ENCODE measurements around the gene TBC1D9.

DNA sequence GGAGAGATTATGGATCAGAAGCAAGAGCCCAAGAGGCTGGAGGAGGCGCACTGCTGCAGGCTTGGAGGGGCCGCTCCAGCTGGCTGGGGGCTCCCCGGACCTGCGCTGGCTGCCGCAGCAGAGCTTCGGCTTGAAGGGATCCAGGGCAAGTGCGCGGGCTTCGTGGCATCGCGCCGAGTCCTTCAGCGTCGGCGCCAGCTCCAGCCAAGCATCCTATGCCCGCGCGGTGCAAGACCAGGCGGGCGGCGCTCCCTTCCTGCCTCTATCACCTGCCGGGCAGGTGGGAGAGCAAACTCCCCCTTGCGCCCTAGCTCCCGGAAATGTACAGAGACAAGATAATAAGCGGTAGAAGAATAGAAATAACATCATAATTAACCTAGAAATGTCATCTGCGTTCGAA, 176.9 kb downstream of the TBC1D9 start:
- TF ChIP-seq CTCF (IDR thresholded peaks at IDR 0.05 in 2 of 3, conservative IDR thresholded peaks at IDR 0.05 in 1 of 3; ENCODE audit: borderline replicate concordance in 1 of 3, insufficient read depth in 1 of 3, low read depth in 2 of 3, low read length in 2 of 3): no peak
- no peak for TF ChIP-seq FOSL1 (IDR thresholded peaks at IDR 0.05; ENCODE audit: low read depth)
- TF ChIP-seq, protein P1, sequence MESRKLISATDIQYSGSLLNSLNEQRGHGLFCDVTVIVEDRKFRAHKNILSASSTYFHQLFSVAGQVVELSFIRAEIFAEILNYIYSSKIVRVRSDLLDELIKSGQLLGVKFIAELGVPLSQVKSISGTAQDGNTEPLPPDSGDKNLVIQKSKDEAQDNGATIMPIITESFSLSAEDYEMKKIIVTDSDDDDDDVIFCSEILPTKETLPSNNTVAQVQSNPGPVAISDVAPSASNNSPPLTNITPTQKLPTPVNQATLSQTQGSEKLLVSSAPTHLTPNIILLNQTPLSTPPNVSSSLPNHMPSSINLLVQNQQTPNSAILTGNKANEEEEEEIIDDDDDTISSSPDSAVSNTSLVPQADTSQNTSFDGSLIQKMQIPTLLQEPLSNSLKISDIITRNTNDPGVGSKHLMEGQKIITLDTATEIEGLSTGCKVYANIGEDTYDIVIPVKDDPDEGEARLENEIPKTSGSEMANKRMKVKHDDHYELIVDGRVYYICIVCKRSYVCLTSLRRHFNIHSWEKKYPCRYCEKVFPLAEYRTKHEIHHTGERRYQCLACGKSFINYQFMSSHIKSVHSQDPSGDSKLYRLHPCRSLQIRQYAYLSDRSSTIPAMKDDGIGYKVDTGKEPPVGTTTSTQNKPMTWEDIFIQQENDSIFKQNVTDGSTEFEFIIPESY (IDR thresholded peaks at IDR 0.05; ENCODE audit: extremely low read depth, insufficient replicate concordance, low read length): no peak
- no peak for TF ChIP-seq RAD21 (IDR thresholded peaks at IDR 0.05; ENCODE audit: low read depth)
- no peak for TF ChIP-seq POLR2A (IDR thresholded peaks at IDR 0.05; ENCODE audit: borderline replicate concordance, extremely low read depth, insufficient read depth, insufficient read length)
- TF ChIP-seq EGR1 (IDR thresholded peaks at IDR 0.05; ENCODE audit: low read depth): no peak
- TF ChIP-seq EZH2 (IDR thresholded peaks at IDR 0.05): no peak
- no peak for TF ChIP-seq CEBPB (IDR thresholded peaks at IDR 0.05; ENCODE audit: low read depth)
- TF ChIP-seq CBX3 (IDR thresholded peaks at IDR 0.05; ENCODE audit: low read depth): no peak
- no peak for TF ChIP-seq POLR2AphosphoS5 (IDR thresholded peaks at IDR 0.05; ENCODE audit: low read depth, low read length)
- TF ChIP-seq EZH2phosphoT487 (IDR thresholded peaks at IDR 0.05; ENCODE audit: borderline replicate concordance): no peak
- no peak for TF ChIP-seq SRF (IDR thresholded peaks at IDR 0.05; ENCODE audit: low read depth)
- TF ChIP-seq ELF1 (IDR thresholded peaks at IDR 0.05; ENCODE audit: borderline replicate concordance, low read depth): no peak
- no peak for TF ChIP-seq TCF7L2 (IDR thresholded peaks at IDR 0.05; ENCODE audit: borderline replicate concordance, extremely low read depth, insufficient read depth, insufficient read length)
